Spleen (tissue), 11 donors: ENCODE results near the gene RARS1. TPM values are rescaled to one million over a fixed set of nuclear protein-coding genes. Genes with fewer than 3 reads are reported as not detected.

ENCODE experiments used
- DNase-seq: peaks from one replicate; pipeline ENCODE4 v3.0.0-alpha.2; 2020
- H3K27ac ChIP-seq, 8 donors: fragments of 200-600 bp; sonication (generic) in 7 of 8; 1 replicate in 4 of 8; 2 replicates in 4 of 8; pipeline versions ENCODE4 v1.5.0 to v1.8.0; 2016 to 2021; ENCODE audit warnings: inconsistent platforms in 4 of 8, mild to moderate bottlenecking in 4 of 8, moderate library complexity in 1 of 8
- H3K27me3 ChIP-seq, 7 donors: fragments of 200-600 bp; sonication (generic) in 6 of 7; replicated peaks in 1 of 7; 1 replicate in 4 of 7; 2 replicates in 3 of 7; pipeline versions ENCODE4 v1.5.0 to v1.8.0; 2016 to 2021; ENCODE audit warnings: inconsistent platforms in 3 of 7, mild to moderate bottlenecking in 1 of 7
- H3K36me3 ChIP-seq, 6 donors: fragments of 200-600 bp; sonication (generic) in 5 of 6; 1 replicate in 4 of 6; 2 replicates in 2 of 6; pipeline versions ENCODE4 v1.5.0 to v1.8.0; 2016 to 2021; ENCODE audit warnings: inconsistent platforms in 2 of 6
- H3K4me1 ChIP-seq, 6 donors: fragments of 200-600 bp; sonication (generic) in 5 of 6; 1 replicate in 3 of 6; 2 replicates in 3 of 6; pipeline versions ENCODE4 v1.5.0 to v1.8.0; 2016 to 2021; ENCODE audit warnings: inconsistent platforms in 3 of 6
- H3K4me3 ChIP-seq, 8 donors: fragments of 200-600 bp; sonication (generic) in 7 of 8; 1 replicate in 4 of 8; 2 replicates in 4 of 8; pipeline versions ENCODE4 v1.5.0 to v1.8.0; 2016 to 2021; ENCODE audit warnings: inconsistent platforms in 4 of 8, mild to moderate bottlenecking in 4 of 8, moderate library complexity in 2 of 8
- H3K9me3 ChIP-seq, 8 donors: fragments of 200-600 bp; sonication (generic) in 7 of 8; 1 replicate in 4 of 8; 2 replicates in 4 of 8; pipeline versions ENCODE4 v1.5.0 to v1.8.0; 2016 to 2021; ENCODE audit warnings: inconsistent platforms in 4 of 8
- POLR2A ChIP-seq, 3 donors: fragments of 450-650 bp; IDR thresholded peaks; one replicate each; pipeline ENCODE4 v1.5.1; 2017; ENCODE audit warnings: antibody characterized with exemption in 3 of 3, mild to moderate bottlenecking in 1 of 3
- POLR2AphosphoS5 ChIP-seq, 3 donors: sonication (generic); formaldehyde crosslinking; IDR thresholded peaks; one replicate each; pipeline ENCODE4 v1.5.1; 2017; ENCODE audit warnings: antibody characterized with exemption in 3 of 3
- WGBS, 5 donors: extraction: QIAGEN DNeasy Blood & Tissue Kit in 3 of 5; methylation state at CpG; one replicate each; pipeline versions ENCODE4 v1.1.5 to v1.1.7; 2013 to 2018; 5-methylcytosine and 5-hydroxymethylcytosine counted together
- intact Hi-C: fragments of 100-400 bp; cut with DNase I; formaldehyde crosslinking; loops from one replicate; pipeline ENCODE4 v1.15.0; 2023; ENCODE audit warnings: low total_unique reads
- polyA plus RNA-seq, 3 donors: library from polyadenylated mRNA; stranded (reverse); fragments of 200-250 nt; gene quantifications; one replicate each; pipeline ENCODE4 v1.2.1, GENCODE V29; 2013
- total RNA-seq, 7 donors: library from RNA; depleted of rRNA in 3 of 7; stranded (reverse); fragments of >200 nt in 3 of 7; fragmentation: NEBNext Ultra II Directional in 4 of 7; extraction: Animal tissue kit (Norgen Biotek cat#: 25700) in 4 of 7; gene quantifications; one replicate each; pipeline versions ENCODE4 v1.1.0 to v1.2.1, GENCODE V29; 2016 to 2021
- TF ChIP-seq, protein P1 (sequence below), 11 experiments: fragments of 200-600 bp in 7 of 11; fragments of 450-650 bp in 4 of 11; sonication (generic) in 4 of 11; IDR thresholded peaks in 8 of 11; conservative IDR thresholded peaks in 3 of 11; 1 replicate in 7 of 11; 2 replicates in 4 of 11; pipeline versions ENCODE4 v1.4.0 to v1.8.0; 2016 to 2021; ENCODE audit warnings: antibody characterized with exemption in 11 of 11, inconsistent platforms in 4 of 11, mild to moderate bottlenecking in 1 of 11
- donor health status: healthy with polysubstance abuse.
- donor health status: DM: no; HTN: no; CAD: no; lungs with moderate emphysema.
- donor health status: DM: no; HTN: no; CAD: no.
- donor health status: Bipolar disorder and iron deficiency.
- donor health status: healthy.
- donor health status: DM: no; HTN: no; CAD: no.
- donor health status: DM: yes; HTN: yes; CAD: no.

RARS1 gene
- total and polyA plus RNA-seq, 10 donors = 24.2 to 75.5 (median 60.2) TPM

DNA sequence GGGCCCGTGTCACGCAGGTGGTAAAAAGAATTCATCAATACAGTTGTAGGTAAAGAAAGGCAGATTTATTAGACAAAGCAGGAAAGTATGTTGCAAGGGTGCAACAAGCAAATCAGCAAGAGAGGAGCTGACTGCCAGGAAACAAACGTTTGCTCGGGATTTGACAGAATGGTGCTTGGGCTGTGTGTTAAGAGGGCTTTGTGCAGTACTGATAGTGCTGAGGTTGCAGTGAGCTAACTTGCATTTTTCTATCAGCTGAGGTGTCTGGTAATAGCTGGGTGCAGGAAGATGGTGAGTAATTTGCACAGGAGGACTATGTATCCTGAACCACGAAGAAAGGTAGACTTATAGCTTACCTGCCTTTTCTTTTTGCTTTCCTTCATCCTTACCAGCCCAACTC lies 3.9 kb upstream of the RARS1 start:
- WGBS, 5 donors = 78 to 85% (median 81%) methylated on average over 5 of the region's 5 CpGs
- Histone ChIP-seq H3K36me3 (no peaks in the 10 kb centered on the region), H3K27ac (no peak overlapping the region), H3K4me1 (peaks cover 3 to 18% (median 12%) of the 10 kb centered on the region in 6 donors), H3K4me3 (no peak overlapping the region), H3K27me3 (peaks cover 0 to 3% (median 0%) of the 10 kb centered on the region in 7 donors), H3K9me3 (no peaks in the 10 kb centered on the region)
- TF ChIP-seq, protein P1, sequence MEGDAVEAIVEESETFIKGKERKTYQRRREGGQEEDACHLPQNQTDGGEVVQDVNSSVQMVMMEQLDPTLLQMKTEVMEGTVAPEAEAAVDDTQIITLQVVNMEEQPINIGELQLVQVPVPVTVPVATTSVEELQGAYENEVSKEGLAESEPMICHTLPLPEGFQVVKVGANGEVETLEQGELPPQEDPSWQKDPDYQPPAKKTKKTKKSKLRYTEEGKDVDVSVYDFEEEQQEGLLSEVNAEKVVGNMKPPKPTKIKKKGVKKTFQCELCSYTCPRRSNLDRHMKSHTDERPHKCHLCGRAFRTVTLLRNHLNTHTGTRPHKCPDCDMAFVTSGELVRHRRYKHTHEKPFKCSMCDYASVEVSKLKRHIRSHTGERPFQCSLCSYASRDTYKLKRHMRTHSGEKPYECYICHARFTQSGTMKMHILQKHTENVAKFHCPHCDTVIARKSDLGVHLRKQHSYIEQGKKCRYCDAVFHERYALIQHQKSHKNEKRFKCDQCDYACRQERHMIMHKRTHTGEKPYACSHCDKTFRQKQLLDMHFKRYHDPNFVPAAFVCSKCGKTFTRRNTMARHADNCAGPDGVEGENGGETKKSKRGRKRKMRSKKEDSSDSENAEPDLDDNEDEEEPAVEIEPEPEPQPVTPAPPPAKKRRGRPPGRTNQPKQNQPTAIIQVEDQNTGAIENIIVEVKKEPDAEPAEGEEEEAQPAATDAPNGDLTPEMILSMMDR (IDR thresholded peaks at IDR 0.05 in 8 of 11, conservative IDR thresholded peaks at IDR 0.05 in 3 of 11) = no peak
- no peak for TF ChIP-seq POLR2A (IDR thresholded peaks at IDR 0.05)
- no peak for TF ChIP-seq POLR2AphosphoS5 (IDR thresholded peaks at IDR 0.05)
- intact Hi-C loops = no loop called here
- no peak for DNase-seq

DNA sequence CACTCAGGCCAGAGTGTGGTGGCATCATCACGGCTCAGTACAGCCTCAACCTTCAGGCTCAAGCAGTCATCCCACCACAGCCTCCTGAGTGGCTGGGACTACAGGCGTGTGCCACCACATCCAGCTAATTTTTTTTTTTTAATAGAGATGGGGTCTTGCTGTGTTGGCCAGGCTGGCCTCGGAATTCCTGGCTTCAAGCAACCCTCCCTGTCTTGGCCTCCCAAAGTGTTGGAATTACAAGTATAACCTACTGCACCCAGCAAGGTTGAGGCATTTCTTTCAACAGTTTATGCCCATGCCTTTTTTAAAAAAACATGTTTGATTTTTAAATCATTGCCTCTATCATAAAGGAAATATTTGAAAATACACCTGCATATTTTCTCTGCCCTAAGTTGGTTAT lies 2.8 kb downstream of the RARS1 start:
- intact Hi-C loops = no loop called here
- WGBS, 5 donors = 93 to 98% (median 95%) methylated on average over 3 of the region's 3 CpGs
- Histone ChIP-seq H3K9me3 (no peaks in the 10 kb centered on the region), H3K4me3 (no peak overlapping the region), H3K4me1 (peaks cover 9 to 48% (median 18%) of the 10 kb centered on the region in 6 donors), H3K36me3 (peaks cover 7 to 63% (median 60%) of the 10 kb centered on the region in 6 donors), H3K27me3 (no peaks in the 10 kb centered on the region), H3K27ac (no peak overlapping the region)
- no peak for DNase-seq
- no peak for TF ChIP-seq POLR2AphosphoS5 (IDR thresholded peaks at IDR 0.05)
- TF ChIP-seq, protein P1 (IDR thresholded peaks at IDR 0.05 in 8 of 11, conservative IDR thresholded peaks at IDR 0.05 in 3 of 11) = no peak
- no peak for TF ChIP-seq POLR2A (IDR thresholded peaks at IDR 0.05)

DNA sequence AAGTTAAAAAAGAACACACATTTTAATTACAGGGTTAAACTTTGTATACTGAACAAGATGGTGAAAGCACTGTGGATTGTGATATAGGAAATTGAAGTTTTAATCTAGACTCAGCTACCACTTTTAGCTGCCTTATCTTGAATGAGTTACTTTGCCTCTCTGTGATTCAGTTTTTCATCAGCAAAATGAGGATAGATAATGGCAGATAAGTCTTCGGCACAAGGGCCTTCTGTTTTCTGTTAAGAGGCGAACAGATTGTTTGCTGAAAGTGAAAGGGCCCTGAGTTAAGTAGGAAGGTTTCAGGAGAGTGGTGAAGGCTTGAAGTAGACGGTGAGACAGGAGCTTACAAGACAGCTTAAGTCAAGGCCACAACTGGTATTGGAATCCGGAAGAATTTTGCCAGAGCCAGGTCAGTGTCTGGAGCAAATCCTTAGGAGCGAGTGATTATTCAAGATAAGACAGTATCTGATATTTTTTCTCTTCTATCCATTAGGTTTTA lies 7.8 kb downstream of the RARS1 start:
- TF ChIP-seq, protein P1 (IDR thresholded peaks at IDR 0.05 in 8 of 11, conservative IDR thresholded peaks at IDR 0.05 in 3 of 11) = no peak
- no peak for TF ChIP-seq POLR2AphosphoS5 (IDR thresholded peaks at IDR 0.05)
- DNase-seq = no peak
- Histone ChIP-seq H3K4me1 (peaks cover 0 to 21% (median 0%) of the 10 kb centered on the region in 6 donors), H3K27me3 (no peaks in the 10 kb centered on the region), H3K27ac (no peak overlapping the region), H3K4me3 (no peak overlapping the region), H3K36me3 (peaks cover 11 to 100% (median 98%) of the 10 kb centered on the region in 6 donors), H3K9me3 (no peaks in the 10 kb centered on the region)
- 90 to 98% (median 95%) methylated on average over 5 of the region's 5 CpGs for WGBS, 5 donors
- intact Hi-C loops = loop anchor here (10.0 kb wide), 1 partner anchor 71 kb away; no protein-coding TSS in a partner anchor

DNA sequence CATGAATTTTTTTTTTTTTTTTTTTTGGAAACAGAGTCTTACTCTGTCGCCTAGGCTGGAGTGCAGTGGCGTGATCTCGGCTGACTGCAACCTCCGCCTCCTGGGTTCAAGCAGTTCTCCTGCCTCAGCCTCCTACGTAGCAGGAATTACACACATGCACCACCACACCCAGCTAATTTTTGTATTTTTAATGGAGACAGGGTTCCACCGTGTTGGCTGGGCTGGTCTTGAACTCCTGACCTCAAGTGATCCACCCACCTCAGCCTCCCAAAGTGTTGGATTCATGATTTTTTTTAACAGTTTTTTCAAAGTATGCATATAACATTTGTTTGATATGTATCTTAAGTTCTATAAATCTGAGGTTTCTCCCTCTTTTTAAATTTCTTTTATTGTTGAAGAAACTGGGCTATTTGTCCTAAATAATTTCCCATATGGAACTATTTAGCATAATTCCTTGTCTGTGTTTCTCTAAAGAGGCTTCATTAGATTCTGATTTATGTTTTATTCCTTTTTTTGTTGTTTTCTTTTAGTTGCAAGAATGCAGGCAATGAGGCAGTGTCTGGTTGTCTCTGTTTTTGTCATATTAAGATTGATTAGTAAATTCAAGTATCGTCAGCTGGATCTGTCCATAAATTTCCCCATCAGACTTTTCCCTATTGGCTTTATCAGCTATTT lies 16.4 kb downstream of the RARS1 start:
- WGBS, 5 donors = 88 to 94% (median 90%) methylated on average over 7 of the region's 7 CpGs
- Histone ChIP-seq H3K27me3 (no peaks in the 10 kb centered on the region), H3K27ac (no peak overlapping the region), H3K4me1 (no peaks in the 10 kb centered on the region), H3K9me3 (no peaks in the 10 kb centered on the region), H3K4me3 (no peak overlapping the region), H3K36me3 (peaks cover 0 to 100% (median 80%) of the 10 kb centered on the region in 6 donors)
- intact Hi-C loops = no loop called here
- DNase-seq = no peak
- no peak for TF ChIP-seq POLR2AphosphoS5 (IDR thresholded peaks at IDR 0.05)
- TF ChIP-seq, protein P1 (IDR thresholded peaks at IDR 0.05 in 8 of 11, conservative IDR thresholded peaks at IDR 0.05 in 3 of 11) = no peak
- TF ChIP-seq POLR2A (IDR thresholded peaks at IDR 0.05) = no peak
